HG03469 (cell line): ENCODE data around the gene THSD4.

Source experiments
- ATAC-seq: cut with Tn5 transposase; IDR thresholded peaks from one replicate; pipeline ENCODE4 v1.9.1; 2021; ENCODE audit warnings: mild to moderate bottlenecking, moderate library complexity, moderate number of reproducible peaks; ENCODE audit not compliant: unreplicated experiment

The THSD4 gene

DNA sequence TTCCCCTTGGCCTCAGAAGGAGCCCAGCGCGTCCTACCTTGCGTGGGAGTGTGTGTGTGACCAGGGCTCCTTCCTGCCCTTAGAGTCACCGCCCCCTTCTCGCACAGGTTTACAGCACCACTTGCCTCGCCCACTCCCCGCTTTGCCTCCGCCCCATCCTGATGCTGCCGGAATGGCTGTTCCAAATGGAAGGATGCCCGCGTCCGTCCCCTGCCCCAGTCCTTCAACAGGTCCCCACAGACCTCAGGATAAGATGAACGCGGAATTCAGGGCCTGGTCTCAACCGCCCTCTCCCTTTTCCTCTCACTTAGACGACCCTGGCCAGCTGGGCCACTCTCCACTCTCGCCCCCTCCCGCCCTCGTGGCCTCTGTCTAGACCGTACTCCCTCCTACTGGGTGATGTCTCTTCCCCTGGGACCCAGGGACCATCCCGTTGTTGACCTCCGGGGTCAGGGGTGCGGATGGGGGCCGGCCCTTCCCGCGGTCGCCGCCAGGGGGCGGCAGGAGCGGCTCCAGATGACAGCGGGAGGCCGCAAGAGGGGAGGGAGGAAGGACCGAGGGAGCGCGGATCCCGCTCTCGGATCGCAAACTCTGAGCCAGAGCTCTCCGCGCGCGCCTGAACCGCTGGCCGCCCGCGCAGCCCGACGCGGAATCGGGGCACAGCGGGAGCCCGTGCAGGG lies at the start of gene THSD4:
THSD4 (plus strand) TSS at position 585 of the 680 bp plus-strand sequence.
- no peak for ATAC-seq

DNA sequence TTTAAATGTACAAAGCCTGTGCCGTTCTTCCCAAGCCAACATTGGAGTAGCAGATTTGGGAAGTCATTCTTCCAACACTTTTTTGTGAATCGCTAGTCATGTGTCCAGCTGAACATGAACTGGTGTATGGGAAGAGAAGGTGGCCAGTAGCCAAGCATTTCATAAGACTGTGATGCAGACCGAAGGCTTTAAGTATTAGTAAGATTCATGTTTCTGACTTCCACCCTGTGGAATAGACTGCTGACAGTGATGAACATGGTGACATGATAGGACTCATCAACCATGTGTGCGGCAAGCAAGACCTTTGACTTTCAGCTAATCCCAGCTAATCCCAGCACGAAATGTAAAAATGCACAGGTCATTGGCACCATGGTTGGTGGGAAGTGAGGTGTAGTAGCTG lies 48.3 kb upstream of the THSD4 start:
- ATAC-seq, result no peak

DNA sequence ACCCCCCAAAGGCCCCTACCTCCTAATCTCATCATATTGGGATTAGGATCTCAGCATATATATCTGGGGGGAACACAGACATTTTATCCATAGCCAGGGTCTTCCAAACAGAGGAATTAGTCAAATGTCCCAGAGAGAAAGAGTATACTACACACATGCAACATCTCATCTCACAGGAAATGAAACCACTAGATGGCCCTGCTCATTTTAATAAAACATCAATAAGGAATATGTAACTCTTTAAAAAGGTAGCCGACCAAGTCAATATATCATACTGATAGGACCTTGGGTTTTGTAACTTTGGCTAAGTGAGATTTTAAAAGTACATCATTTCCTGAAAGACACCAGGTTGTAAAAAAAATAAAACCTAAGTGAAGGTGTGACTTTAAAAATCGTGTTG lies 45.6 kb upstream of the THSD4 start:
- no peak for ATAC-seq

DNA sequence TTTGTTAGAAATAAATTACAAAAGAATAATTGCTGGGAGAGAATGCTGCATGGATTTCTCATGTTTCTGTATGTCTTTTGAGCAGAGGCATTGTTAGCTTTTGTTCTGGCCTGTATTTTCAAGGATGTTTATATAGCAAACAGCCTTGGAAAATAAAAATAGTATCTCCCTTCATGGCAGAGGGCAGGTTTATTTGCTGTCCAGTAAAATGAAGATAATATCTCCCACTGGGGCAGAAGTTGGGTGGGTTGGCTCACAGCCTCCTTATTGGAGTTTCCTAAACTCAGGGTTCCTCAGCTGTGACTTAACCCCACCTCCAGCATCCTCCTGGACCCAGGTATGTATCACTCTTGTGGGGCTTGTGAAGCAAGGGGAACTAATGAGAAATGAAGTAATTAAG lies 43.7 kb upstream of the THSD4 start:
- ATAC-seq, result no peak

DNA sequence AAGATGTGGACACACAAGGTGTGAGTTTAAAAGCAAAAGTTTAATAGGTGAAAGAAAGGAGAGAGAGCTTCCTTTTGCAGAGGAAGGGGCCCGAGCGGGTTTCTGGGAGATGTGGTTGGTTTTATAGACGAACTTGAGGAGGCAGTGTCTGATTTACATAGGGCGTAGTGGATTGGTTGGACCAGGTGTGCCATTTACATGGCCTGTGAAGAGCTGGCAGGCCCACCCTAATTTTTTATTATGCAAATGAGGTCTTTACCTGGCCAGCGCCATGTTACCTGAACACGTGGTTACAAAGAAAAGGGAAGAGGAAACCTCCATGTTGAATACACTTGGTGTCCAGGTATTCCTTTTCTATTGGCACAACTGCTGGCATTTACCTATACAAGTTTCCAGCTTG lies 42.8 kb upstream of the THSD4 start:
- no peak for ATAC-seq

DNA sequence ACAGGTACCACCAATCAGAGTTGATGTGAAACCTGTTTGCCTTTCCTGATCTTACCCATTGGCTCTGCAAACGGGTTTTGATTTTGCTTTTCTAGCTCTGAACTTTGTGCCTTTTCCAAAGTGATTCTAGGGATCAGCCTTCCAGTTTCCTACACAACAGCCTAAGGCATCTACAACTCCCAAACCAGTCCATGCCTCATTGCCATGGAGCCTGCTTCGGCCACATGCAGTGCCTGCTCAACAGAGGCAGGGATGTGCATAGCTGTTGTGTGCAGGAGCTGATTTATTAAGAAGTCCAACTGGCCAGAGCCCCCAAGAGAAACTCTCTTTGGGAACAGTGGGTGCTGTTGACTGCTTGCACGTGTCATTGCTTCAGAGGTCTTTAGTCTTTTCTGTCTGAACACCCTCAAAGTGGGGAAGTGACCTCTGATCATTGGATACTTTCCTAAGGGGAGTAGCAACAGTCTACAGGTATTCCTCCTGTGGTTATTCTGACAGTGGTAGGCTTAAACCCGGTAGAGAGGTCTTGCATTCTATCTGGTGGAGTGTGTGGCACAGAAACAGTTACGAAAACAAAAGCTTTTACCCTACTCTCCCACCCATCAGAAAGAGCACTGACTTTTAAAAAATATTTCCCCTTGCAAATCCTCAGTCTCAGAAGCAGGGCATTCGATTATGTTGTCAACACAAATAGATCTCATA lies 36.6 kb upstream of the THSD4 start:
- no peak for ATAC-seq

DNA sequence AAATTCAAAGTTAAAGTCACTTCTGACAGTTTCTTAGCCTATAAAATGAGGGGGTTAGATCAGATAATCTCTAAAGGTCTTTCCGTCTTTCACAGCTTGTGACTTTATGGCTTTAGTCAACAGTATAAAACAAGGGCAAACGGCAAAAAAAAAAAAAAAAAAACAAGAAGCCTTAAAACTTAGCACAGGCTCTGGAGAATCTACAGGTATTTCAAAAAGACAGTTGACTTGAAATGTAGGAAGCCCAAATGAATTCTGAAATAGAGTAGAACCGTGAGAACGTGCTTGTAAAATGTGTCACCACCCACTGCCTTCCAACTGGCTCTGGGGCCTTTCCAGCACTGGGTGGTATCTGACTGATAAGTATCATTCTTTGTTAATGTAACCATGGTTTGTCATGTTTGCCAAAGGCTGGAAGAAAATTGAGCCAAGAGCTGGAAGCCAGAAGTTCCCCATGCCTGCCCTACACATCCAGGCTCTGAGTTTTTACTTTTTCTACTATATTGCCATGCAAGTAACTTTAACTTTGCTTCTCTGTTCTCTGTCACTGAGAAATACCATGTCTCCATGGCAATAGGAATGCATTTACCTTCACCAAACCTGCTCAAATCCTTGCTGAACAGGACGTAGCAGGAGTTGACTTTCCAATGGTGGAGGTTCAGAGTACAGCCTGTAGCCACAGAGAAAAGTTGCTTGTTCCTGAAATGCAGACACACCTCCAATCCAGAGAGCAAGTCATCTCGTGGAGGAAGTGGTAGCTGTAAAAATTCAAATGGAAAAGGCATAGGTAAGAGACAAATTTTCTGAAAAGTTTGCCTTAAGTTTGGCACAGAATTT lies 35.8 kb upstream of the THSD4 start:
- no peak for ATAC-seq

DNA sequence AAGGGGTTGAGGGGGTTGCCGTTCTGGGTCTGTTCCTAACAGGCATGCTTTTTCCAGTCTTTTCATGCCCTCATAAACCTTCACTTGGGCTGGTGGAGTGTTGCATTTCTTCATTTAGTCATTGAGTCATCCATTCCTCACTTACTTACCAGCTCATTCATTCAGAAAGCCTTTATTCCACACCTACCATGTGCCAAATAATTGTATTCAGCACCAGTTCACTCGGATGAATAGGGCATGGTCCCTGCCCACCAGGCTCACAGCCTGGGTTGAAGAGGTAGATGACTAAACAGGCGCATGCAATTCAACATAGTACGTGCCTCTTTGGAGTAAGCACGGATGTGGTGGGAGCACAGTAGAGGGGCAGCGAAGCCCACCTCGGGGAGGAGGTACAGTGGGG lies 35.1 kb upstream of the THSD4 start:
- ATAC-seq, result no peak

DNA sequence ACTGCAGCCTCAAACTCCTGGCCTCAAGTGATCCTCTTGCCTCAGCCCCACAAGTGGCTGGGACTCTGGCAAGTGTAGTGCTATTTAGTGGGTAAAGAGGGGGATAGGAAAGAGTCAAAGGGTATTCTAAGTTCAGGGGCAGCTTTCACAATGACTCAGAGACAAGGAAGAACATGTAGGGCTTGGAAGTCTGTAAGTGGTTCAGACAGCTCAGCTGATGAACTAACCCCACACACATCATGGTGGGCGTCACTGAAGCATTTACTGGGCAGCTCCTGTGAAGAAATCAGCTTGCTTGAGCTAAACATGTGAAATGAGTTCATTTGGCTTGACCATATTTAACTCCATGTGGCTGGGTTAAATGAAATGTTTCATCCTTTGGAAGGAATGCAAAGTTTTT lies 34.6 kb upstream of the THSD4 start:
- no peak for ATAC-seq

DNA sequence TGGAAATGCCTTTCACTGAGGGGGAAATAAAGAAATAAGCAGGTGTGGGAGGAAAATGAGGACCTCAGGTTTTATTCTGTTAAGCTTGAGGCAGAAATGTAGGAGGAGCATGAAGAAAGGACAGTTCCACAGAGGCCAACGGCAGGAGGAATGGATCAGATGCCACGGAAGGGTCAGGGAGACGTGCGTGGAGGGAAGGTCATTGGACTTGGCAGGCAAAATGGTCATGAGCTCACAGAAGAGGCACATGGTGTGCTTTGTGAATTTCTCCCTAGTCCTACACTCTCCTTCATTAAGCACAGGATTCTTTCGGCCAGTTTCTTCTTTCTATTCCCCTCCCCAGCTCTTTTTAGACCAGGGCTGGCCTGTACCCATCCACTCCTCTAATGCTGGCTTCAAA lies 32.5 kb upstream of the THSD4 start:
- no peak for ATAC-seq

DNA sequence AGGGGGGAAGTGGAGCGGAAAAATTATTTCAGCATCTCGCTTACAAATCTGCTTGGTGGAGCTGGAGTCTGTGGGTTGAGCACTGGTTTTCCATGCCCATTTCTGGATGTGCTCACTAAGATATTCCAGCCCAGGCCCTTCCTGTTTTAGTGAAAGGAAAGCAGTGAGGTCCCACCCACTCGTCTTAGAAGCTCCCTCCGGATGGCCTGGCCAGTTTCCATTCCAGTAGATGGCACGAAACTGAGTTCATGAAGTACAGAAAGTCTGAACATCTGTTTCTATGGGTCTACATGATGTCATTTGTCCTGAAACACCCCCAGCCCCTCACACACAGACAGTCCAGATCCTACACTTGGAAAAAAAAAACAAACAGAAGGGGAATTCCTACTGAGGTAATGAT lies 31.9 kb upstream of the THSD4 start:
- ATAC-seq, result no peak

DNA sequence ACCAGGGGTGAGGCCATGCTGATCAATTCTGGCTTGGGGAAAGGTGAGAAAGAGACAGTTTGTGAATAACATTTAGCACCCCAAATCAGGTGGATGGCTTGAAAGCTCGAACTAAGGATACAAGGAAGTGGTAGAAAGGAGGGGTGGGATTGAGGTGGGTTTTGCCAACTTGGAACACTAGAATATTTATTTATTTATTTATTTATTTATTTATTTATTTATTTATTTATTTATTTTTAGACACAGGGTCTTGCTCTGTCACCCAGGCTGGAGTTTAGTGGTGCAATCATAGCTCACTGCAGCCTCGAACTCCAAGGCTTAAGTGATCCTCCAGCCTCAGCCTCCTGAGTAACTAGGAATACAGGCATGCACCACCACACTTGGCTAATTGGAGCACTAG lies 31.0 kb upstream of the THSD4 start:
- no peak for ATAC-seq

DNA sequence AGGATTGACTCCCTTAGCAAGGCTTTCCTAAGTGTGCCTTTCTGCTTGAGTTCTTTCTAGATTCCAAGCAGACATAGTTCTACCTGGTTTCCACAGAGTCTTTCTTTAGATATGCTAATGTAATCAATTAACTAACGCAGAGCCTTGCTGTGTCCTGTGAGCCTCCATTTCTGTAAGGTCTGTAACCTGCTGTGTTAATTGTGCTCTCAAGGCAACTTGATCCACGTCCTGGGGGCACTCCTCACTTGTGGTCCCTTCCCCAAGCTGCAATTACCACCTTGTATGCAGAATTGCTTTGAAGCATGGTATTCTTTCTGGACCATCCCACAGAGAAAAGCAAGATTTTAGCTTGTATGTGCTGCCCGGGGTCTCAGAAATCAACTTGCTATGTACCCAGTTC lies 29.5 kb upstream of the THSD4 start:
- no peak for ATAC-seq

DNA sequence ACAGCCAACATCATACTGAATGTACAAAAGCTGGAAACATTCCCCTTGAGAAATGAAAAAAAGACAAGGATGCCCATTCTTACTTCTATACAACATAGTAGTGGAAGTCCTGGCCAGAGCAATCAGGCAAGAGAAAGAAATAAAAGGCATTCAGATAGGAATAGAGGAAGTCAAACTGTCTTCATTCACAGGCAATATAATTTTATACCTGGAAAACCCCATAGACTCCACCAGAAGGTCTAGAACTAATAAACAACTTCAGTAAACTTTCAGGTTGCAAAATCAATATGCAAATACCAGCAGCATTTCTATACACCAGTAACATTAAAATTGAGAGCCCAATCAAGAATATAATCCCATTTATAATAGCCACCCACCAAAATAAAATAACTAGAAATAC lies 27.1 kb upstream of the THSD4 start:
- no peak for ATAC-seq

DNA sequence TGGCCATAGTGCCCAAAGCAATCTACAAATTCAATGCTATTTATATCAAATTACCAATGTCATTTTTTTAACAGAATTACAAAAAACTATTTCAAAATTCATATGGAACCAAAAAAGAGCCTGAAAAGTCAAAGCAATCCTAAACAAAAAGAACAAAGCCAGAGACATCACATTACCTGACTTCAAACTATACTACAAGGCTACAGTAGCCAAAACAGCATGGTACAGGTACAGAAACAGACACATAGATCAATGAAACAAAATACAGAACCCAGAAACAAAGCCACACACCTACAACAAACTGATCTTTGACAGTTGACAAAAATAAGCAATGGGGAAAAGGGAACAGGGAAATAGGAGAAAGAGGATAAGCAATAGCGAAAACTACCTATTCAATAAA lies 26.6 kb upstream of the THSD4 start:
- no peak for ATAC-seq

DNA sequence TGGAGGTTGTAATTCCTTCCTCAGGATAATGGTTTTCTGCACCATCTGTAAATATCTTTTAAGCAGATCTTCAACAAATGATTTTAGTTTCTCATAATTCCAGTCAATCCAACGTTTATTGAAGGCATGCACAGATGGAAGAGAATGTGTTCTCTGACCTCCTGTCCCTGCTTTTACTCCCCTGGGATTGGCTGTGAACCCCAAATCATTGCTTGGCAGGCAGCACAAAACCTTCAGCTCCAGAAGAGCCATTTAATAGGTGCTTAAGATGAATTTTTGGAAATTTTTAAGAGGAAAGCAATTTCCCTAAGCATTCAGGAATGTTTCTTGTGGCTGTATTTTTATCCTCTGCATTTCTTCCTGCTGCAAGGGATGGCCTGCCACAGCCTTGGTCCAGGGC lies 25.5 kb upstream of the THSD4 start:
- ATAC-seq, result no peak

DNA sequence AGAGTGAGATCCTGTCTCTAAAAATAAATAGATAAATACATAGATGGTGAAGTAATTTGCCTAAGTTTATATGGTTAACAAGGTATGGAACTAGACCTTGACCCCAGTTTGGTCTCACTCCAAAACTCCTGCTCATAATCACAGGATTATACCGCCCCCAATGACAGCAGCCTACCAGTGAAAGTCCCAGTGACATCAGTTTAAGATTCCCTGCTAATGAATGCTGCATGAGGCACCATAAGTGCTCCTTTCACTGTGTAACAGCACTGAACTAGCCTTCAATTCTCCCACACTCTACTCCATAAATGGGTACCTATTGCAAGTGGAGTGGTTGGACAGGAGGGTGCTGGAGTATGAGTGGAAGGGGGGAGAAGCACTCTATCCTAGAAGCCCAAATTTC lies 23.7 kb upstream of the THSD4 start:
- ATAC-seq, result no peak

DNA sequence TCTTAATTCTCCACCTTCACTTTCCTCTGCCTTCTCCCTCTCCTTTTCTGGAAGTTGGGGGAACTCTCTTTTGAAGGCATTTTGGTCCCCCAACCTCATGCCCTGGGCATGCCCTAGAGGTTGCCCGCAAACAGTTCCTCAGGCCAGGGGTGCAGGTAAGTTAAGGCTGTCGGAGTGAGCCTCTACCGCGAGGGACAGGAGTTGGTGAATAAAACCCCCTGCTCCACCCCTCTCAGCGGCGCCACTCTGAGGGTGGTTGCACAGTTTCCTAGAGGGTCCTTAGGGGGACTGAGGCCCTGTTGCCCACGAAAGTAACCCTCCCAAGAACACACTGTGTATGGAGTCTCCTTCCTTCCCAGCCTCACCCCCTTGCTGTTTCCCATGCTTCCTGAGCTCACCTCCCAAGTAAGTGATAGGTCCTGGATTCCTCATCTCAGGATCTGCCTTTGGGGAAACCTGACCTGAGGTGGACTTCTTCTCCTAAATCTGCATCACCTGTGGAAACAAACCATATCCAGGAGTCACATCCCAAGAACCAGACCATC lies 23.1 kb upstream of the THSD4 start:
- no peak for ATAC-seq

DNA sequence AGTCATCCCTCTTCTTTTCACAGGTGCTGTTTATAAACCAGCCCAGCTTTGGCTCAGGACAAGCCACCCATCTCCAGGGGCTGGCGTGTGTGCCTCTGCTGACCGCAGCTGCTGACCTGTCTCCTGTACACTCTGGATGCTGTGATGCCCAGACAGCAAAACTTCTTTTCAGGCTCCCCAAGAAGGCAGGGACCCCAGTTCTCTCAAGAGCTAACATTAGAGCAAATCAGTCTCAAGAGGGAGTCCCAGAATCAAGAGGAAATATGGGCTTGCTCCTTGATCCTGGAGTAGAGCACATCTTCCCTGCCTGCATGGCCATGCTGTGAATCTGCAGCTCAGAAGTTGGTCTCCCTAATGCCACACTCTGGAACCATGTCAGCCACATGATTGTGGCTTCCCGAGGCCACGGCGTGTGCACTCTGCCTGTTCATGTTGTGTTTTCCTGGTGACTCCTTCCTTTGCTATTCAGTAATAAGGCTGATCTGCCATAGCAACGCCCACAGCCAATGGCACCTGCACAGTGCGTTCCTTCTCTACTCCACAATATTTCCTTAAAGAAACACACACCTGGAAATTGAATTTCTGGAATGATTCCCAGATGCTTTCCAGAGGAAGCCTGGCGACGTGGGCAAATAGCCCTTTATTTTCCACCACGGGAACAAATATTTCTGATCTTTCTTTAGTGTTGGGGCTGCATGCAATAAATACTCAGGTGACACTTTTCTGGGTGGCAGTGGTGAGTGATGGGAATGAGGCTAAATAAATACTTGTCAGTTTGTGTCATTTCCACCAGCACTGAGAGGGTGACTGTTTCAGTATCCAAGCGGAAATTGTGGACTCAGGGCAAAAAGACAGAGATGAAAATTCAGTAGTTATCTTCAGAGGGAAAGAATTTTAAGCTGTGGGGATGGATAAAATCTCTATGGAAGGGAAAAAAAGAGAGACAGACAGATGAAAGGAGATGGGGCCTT lies 21.9 kb upstream of the THSD4 start:
- ATAC-seq, result no peak

DNA sequence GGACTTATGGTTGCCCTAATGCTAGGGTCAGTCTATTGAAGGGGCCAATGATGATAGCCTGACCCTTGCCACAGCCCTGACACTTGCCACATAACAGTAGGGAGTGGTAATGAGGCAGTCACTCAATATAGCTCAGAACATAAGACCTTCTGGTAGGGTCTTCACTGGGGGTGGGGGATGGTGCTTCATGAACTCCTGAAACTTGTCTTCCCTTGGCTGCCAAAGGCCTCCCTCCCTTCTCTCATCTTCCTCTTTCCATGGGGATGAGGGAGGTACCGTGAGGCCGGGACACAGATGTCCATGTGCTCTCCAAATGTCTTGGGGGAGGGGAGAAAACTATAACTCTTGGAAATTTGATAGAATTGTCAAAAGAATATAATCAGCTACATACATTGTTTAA lies 21.1 kb upstream of the THSD4 start:
- no peak for ATAC-seq

DNA sequence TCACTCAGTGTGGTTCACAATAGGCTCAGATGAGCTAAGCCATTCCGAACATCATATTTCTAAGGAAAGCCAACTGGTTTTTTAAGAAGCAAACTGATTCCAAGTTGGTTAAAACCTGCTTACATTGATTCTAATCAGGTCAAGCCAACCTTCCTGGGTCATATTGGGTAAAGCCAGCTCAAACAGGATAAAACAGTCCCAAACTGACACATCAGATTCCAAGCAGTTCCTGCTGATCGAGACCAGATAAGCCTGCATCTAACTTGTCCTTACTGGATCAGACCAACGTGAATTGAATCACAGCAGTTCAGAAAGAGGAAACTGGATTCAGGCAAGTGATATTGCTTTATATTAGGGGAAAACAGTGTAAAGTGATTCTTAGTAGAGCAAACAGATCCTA lies 18.6 kb upstream of the THSD4 start:
- no peak for ATAC-seq
